Retinal pigment epithelial cell (primary cell): ENCODE measurements around the gene MMP7.
A peak's percentile ranks its signal among the peaks of the same experiment; 100 is the strongest.
"Not testable (repeated sequence)": the region's sequence is repeated elsewhere in the genome, so short reads cannot be mapped to it uniquely, and the experiment has no call there.

Experiments used
- DNase-seq: peaks from one replicate; pipeline ENCODE4 v3.0.0-alpha.2; 2010; ENCODE audit warnings: low read depth
- H3K4me3 ChIP-seq: 2 replicates; pipeline ENCODE4 v1.5.1; 2011; ENCODE audit warnings: mild to moderate bottlenecking, low read length, control low read depth, moderate library complexity
- CTCF ChIP-seq: conservative IDR thresholded peaks from 2 replicates; pipeline ENCODE4 v1.5.1; 2011; ENCODE audit warnings: low read depth, low read length, control low read depth, inconsistent platforms

The MMP7 gene

GRCh38 chr11:102518296-102519094, 12.1 kb downstream of the MMP7 start:
- DNase-seq, result no peak
- H3K4me3 ChIP-seq, result no peak overlapping the region
- TF ChIP-seq CTCF, result peak; percentile 11

DNA sequence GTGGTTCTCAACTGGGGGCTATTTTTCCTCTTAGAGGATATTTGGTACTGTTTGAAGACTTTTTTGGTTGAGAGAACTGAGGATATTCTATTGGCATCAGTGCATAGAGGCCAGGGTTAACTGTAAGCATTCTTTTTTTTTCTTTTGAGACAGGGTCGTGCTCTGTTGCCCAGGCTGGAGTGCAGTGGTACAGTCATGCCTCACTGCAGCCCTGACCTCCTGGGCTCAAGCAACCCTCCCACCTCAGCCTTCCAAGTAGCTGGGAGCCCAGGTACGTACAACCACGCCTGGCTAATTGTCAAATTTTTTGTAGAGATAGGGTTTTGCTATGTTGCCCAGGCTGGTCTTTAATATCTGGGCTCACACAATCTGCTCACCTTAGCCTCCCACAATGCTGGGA, 12.9 kb downstream of the MMP7 start:
- no peak for DNase-seq

DNA sequence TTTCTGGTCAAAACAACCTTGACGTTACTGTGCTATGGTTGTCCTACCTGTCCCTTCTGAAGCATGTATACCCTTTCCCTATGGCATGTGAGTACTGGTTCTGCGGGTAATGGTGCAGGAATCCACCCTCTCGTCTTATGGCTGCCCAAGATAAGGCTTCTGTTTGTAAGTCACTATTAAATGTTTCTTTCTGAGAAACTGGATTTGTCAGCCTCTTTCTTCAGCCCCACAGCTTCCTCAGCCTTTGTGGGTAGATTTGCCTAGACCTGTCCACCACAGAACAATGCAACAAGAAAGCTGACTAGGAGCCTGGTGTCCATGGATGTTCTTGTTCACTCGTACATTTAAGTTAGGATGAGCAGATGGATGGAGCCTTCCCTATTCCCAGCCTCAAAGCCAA, 14.4 kb downstream of the MMP7 start:
- H3K4me3 ChIP-seq, result no peak overlapping the region
- no peak for DNase-seq
- TF ChIP-seq CTCF, result no peak

More for the DNA sequence above, 12.9 kb downstream of the MMP7 start:
- TF ChIP-seq CTCF, result no peak
- no peak overlapping the region for H3K4me3 ChIP-seq

DNA sequence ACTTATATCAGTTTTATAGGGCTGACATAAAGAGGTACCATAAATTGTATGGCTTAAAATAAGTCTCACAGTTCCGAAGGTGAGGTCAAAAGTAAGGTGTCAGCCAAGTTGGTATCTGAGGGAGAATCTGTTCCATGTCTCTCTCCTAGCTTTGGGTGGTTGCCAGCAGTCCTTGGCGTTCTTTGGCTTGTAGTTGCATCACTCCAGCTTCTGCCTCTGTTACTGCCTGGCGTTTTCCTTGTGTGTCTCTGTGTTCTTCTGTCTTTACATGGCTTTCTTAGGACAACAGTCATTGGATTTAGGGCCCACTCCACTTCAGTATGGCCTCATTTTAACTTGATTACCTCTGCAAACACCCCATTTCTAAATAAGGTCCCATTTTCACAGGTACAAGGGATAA, 16.7 kb downstream of the MMP7 start:
- H3K4me3 ChIP-seq, result no peak overlapping the region
- no peak for DNase-seq
- TF ChIP-seq CTCF, result no peak

DNA sequence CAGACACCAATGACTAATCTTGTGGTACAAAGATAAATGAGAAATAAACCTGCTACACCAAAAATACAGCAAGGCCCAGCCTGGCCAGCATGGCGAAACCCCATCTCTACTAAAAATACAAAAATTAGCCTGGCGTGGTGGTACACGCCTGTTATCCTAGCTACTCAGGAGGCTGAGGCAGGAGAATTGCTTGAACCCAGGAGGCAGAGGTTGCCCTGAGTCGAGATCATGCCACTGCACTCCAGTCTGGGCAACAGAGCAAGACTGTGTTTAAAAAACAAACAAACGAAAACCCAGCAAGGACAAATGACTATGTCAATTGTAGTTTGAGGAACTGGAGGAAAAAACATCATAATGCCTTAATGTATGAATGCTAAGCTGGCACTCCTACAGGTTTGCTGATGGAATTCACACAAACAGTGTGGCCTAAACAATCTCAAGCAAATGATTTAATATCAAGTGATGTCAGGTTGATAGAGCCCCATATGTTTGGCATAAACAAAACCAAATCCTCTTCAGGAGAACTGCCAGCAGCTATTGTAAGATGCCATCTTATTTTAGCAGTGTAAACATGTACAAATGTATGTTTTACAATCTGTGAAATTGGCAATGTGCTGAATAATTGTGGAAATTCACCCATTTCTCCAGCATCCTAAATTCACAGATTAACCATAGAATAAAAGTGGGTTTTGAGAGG, 20.0 kb downstream of the MMP7 start:
- no peak overlapping the region for H3K4me3 ChIP-seq
- no peak for TF ChIP-seq CTCF
- DNase-seq, result no peak

DNA sequence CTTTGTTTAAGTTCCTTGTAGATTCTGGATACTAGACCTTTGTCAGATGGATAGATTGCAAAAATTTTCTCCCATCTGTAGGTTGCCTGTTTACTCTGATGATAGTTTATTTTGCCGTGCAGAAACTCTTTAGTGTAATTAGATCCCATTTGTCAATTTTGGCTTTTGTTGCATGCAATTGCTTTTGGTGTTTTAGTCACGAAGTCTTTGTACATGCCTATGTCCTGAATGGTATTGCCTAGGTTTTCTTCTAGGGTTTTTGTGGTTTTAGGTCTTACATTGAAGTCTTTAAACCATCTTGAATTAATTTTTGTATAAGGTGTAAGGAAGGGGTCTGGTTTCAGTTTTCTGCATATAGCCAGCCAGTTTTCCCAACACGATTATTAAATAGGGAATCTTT, 27.7 kb downstream of the MMP7 start:
- not testable (repeated sequence) for H3K4me3 ChIP-seq, DNase-seq

GRCh38 chr11:102500829-102501228, 29.7 kb downstream of the MMP7 start:
- no peak for DNase-seq
- TF ChIP-seq CTCF, result no peak
- H3K4me3 ChIP-seq, result no peak overlapping the region
